Measurements from ENCODE around the gene ARRB2.
"Not testable (repeated sequence)": the region's sequence is repeated elsewhere in the genome, so short reads cannot be mapped to it uniquely, and the experiment has no call there.

DNA sequence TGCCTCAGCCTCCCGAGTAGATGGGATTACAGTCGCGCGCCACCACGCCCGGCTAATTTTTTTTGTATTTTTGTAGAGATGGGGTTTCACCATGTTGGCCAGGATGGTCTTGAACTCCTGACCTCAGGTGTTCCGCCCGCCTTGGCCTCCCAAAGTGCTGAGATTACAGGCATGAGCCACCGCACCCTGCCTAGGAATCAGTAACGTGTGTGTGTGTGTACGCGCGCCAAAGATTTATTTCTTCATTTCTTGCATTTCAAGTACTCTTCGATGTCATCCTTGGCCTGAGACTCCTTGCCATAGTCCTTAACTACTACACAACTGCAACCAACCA, 5.9 kb upstream of the ARRB2 start:
- TF ChIP-seq, protein P1, sequence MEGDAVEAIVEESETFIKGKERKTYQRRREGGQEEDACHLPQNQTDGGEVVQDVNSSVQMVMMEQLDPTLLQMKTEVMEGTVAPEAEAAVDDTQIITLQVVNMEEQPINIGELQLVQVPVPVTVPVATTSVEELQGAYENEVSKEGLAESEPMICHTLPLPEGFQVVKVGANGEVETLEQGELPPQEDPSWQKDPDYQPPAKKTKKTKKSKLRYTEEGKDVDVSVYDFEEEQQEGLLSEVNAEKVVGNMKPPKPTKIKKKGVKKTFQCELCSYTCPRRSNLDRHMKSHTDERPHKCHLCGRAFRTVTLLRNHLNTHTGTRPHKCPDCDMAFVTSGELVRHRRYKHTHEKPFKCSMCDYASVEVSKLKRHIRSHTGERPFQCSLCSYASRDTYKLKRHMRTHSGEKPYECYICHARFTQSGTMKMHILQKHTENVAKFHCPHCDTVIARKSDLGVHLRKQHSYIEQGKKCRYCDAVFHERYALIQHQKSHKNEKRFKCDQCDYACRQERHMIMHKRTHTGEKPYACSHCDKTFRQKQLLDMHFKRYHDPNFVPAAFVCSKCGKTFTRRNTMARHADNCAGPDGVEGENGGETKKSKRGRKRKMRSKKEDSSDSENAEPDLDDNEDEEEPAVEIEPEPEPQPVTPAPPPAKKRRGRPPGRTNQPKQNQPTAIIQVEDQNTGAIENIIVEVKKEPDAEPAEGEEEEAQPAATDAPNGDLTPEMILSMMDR (IDR thresholded peaks at IDR 0.05) = not testable (repeated sequence)
- not testable (repeated sequence) for TF ChIP-seq POLR2A (IDR thresholded peaks at IDR 0.05)
